Activated CD8-positive, alpha-beta T cell treated with anti-CD3 and anti-CD28 coated beads for 36 hours (primary cell): ENCODE measurements around the gene CTBP2. TPM values are rescaled to one million over a fixed set of nuclear protein-coding genes. Genes with fewer than 3 reads are reported as not detected.

Experiments used
- ATAC-seq: fragments of 200-7000 bp; cut with Tn5 transposase; one replicate; pipeline ENCODE4 v1.10.0; 2021; ENCODE audit warnings: mild to moderate bottlenecking, moderate library complexity
- CTCF ChIA-PET: fragments of 350-600 bp; sonication (Branson Sonifier 250); formaldehyde crosslinking; loops from one replicate; lab custom pipeline; 2021; ENCODE audit warnings: antibody characterized with exemption; lab: Charles Lee
- POLR2A ChIA-PET: fragments of 350-600 bp; sonication (Branson Sonifier 250); formaldehyde crosslinking; loops from one replicate; lab custom pipeline; 2021; ENCODE audit warnings: antibody characterized with exemption; lab: Charles Lee
- DNase-seq: peaks from one replicate; pipeline ENCODE4 v3.0.0-alpha.2; 2020
- H3K27ac Mint-ChIP-seq: one replicate; pipeline ENCODE4 v1.8.0; 2021; ENCODE audit warnings: mild to moderate bottlenecking, mixed read lengths
- H3K27me3 Mint-ChIP-seq: one replicate; pipeline ENCODE4 v1.8.0; 2021; ENCODE audit warnings: mixed read lengths
- H3K36me3 Mint-ChIP-seq: one replicate; pipeline ENCODE4 v1.8.0; 2021; ENCODE audit warnings: low read depth, mixed read lengths
- H3K4me1 Mint-ChIP-seq: one replicate; pipeline ENCODE4 v1.8.0; 2021; ENCODE audit warnings: low read depth, mixed read lengths
- H3K4me3 Mint-ChIP-seq: one replicate; pipeline ENCODE4 v1.8.0; 2021; ENCODE audit warnings: mild to moderate bottlenecking, moderate library complexity, mixed read lengths
- H3K9me3 Mint-ChIP-seq: one replicate; pipeline ENCODE4 v1.8.0; 2021; ENCODE audit warnings: mixed read lengths
- CTCF ChIP-seq: fragments of 200-600 bp; IDR thresholded peaks from one replicate; pipeline ENCODE4 v1.8.0; 2022; ENCODE audit warnings: antibody characterized with exemption, mild to moderate bottlenecking
- intact Hi-C: fragments of 100-400 bp; cut with micrococcal nuclease; formaldehyde crosslinking; loops from one replicate; pipeline ENCODE4 v1.10.0; 2022
- total RNA-seq, 2 experiments: library from RNA; stranded (reverse); gene quantifications; one replicate each; pipeline ENCODE4 v1.2.3, GENCODE V29; 2021

CTBP2 gene
- total RNA-seq, 2 experiments from 2014 or later = 0.60 to 0.88 TPM

GRCh38 chr10:125133696-125134482, 26.5 kb downstream of the CTBP2 start:
- intact Hi-C loops = no loop called here
- no peak for DNase-seq

GRCh38 chr10:125132344-125132743, 28.0 kb downstream of the CTBP2 start:
- ATAC-seq = no peak
- no peak for DNase-seq
- intact Hi-C loops = no loop called here
- Mint-ChIP-seq H3K36me3 (no peaks in the 10 kb centered on the region), H3K4me3 (no peak overlapping the region), H3K4me1 (no peaks in the 10 kb centered on the region), H3K9me3 (no peaks in the 10 kb centered on the region), H3K27ac (no peak overlapping the region), H3K27me3 (no peaks in the 10 kb centered on the region)
- TF ChIP-seq CTCF = no peak
- CTCF ChIA-PET = no interaction called here
- POLR2A ChIA-PET = no interaction called here

More at GRCh38 chr10:125133696-125134482, 26.5 kb downstream of the CTBP2 start:
- ChIA-PET POLR2A (no interaction called here), CTCF (no interaction called here)
- no peak for ATAC-seq
- Mint-ChIP-seq H3K9me3 (no peaks in the 10 kb centered on the region), H3K36me3 (no peaks in the 10 kb centered on the region), H3K27me3 (no peaks in the 10 kb centered on the region), H3K27ac (no peak overlapping the region), H3K4me1 (no peaks in the 10 kb centered on the region), H3K4me3 (no peak overlapping the region)
- TF ChIP-seq CTCF = no peak

- intact Hi-C loops = no loop called here
- no peak overlapping the region for H3K4me3 Mint-ChIP-seq
Observed at GRCh38 chr10:125130916-125131315, 29.4 kb downstream of the CTBP2 start.

GRCh38 chr10:125130260-125130659, 30.1 kb downstream of the CTBP2 start:
- ATAC-seq (no peak), DNase-seq (no peak)
- Mint-ChIP-seq H3K27me3 (no peaks in the 10 kb centered on the region), H3K4me3 (no peak overlapping the region), H3K9me3 (no peaks in the 10 kb centered on the region), H3K4me1 (no peaks in the 10 kb centered on the region), H3K27ac (no peak overlapping the region), H3K36me3 (no peaks in the 10 kb centered on the region)
- no peak for TF ChIP-seq CTCF
- CTCF ChIA-PET = no interaction called here
- POLR2A ChIA-PET = no interaction called here
- intact Hi-C loops = no loop called here

More at GRCh38 chr10:125130916-125131315, 29.4 kb downstream of the CTBP2 start:
- Mint-ChIP-seq H3K27ac (no peak overlapping the region), H3K36me3 (no peaks in the 10 kb centered on the region), H3K27me3 (no peaks in the 10 kb centered on the region), H3K9me3 (no peaks in the 10 kb centered on the region), H3K4me1 (no peaks in the 10 kb centered on the region)
- CTCF ChIA-PET = no interaction called here
- no peak for TF ChIP-seq CTCF
- POLR2A ChIA-PET = no interaction called here
- ATAC-seq = no peak
- no peak for DNase-seq

DNA sequence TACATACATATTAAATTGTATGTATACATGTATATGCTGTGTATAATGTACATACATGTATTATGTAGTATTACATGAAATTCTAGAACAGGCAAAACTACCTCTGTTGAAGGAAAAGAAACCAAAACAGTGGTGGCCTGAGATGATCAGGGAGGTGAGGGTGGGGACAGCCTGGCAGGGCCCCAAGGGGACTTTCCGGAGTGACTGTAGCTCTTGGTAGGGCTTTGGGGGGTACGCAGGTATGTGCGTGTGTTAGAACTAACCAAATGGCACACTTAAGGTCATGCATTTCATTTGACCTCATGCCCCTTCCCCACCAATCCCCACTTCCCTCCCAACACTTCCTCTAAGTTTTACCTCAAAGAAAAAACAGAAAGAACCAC, 31.3 kb downstream of the CTBP2 start:
- intact Hi-C loops = no loop called here
- ATAC-seq (no peak), DNase-seq (no peak)
- no peak for TF ChIP-seq CTCF
- Mint-ChIP-seq H3K9me3 (no peaks in the 10 kb centered on the region), H3K4me3 (no peak overlapping the region), H3K27me3 (no peaks in the 10 kb centered on the region), H3K27ac (no peak overlapping the region), H3K36me3 (no peaks in the 10 kb centered on the region), H3K4me1 (no peaks in the 10 kb centered on the region)
- POLR2A ChIA-PET = no interaction called here
- CTCF ChIA-PET = no interaction called here
